Measurements from ENCODE around the gene ZNF76. TPM values are rescaled to one million over a fixed set of nuclear protein-coding genes. Genes with fewer than 3 reads are reported as not detected.

ZNF76 gene
- total RNA-seq, 1 donor from 2014 or later, result 26.4 TPM

DNA sequence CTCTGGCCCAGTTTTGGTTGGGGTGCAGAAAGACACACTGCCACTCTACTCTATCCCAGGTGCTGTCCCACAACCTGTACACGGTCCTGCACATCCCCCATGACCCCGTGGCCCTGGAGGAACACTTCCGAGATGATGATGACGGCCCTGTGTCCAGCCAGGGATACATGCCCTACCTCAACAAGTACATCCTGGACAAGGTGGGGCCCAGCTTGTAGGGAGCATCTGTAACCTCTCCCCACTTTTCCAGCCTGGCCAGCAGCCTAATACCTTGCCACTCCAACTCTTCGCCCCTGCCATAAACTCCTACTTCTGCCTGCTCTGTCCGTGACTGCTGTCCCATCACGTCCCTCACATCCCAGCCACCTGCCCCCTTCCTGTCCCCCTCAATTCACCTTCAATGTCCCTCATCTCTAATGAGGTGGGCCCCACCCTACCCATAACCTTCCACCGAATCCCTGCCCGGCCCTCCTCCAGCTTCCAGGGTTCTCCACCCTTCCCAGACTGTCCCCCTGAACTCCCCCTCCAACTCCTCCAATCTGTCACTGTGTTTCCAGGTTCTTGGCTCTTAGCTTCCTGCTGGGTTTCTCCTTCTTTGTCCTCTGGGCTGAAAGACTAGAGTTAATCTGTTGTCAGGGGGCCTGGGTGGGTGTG, 50.2 kb downstream of the ZNF76 start:
- TF ChIP-seq, protein P1, sequence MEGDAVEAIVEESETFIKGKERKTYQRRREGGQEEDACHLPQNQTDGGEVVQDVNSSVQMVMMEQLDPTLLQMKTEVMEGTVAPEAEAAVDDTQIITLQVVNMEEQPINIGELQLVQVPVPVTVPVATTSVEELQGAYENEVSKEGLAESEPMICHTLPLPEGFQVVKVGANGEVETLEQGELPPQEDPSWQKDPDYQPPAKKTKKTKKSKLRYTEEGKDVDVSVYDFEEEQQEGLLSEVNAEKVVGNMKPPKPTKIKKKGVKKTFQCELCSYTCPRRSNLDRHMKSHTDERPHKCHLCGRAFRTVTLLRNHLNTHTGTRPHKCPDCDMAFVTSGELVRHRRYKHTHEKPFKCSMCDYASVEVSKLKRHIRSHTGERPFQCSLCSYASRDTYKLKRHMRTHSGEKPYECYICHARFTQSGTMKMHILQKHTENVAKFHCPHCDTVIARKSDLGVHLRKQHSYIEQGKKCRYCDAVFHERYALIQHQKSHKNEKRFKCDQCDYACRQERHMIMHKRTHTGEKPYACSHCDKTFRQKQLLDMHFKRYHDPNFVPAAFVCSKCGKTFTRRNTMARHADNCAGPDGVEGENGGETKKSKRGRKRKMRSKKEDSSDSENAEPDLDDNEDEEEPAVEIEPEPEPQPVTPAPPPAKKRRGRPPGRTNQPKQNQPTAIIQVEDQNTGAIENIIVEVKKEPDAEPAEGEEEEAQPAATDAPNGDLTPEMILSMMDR (IDR thresholded peaks at IDR 0.05; ENCODE audit: unreplicated experiment), result no peak
- Mint-ChIP-seq H3K9me3 (ENCODE audit: unreplicated experiment) (no peaks in the 10 kb centered on the region), H3K4me3 (ENCODE audit: unreplicated experiment) (peak overlapping the region; percentile 42), H3K36me3 (ENCODE audit: low read depth, unreplicated experiment) (no peaks in the 10 kb centered on the region), H3K27me3 (ENCODE audit: unreplicated experiment) (no peaks in the 10 kb centered on the region), H3K27ac (ENCODE audit: unreplicated experiment) (peak overlapping the region; percentile 30), H3K4me1 (ENCODE audit: unreplicated experiment) (peaks cover 37% of the 10 kb centered on the region)
- DNase-seq (ENCODE audit: low spot score), result no peak

DNA sequence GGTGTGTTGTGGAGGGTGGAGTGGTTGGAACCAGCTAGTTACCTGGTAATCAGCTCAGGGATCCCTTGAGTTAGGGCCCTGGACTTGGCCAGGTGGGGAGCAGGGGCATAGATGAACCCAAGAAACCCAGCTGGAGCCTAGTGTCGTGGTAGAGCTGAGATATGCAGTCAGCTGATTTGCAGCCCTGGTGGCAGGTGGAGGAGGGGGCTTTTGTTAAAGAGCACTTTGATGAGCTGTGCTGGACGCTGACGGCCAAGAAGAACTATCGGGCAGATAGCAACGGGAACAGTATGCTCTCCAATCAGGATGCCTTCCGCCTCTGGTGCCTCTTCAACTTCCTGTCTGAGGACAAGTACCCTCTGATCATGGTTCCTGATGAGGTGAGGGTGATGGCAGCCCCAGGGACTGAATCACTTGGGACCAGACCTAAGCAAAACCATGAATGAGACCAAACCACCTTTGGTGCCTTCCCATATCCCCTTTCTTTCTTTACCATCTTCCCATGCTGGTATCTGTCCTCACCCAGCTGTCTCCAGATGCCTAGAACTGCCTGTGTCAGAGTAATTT, 50.8 kb downstream of the ZNF76 start:
- H3K36me3 Mint-ChIP-seq (ENCODE audit: low read depth, unreplicated experiment), result no peaks in the 10 kb centered on the region
- TF ChIP-seq, protein P1 (IDR thresholded peaks at IDR 0.05; ENCODE audit: unreplicated experiment), result no peak
- H3K4me3 Mint-ChIP-seq (ENCODE audit: unreplicated experiment), result peak overlapping the region; percentile 42
- H3K4me1 Mint-ChIP-seq (ENCODE audit: unreplicated experiment), result peaks cover 37% of the 10 kb centered on the region
- no peak for DNase-seq (ENCODE audit: low spot score)
- peak overlapping the region; percentile 57 for H3K27ac Mint-ChIP-seq (ENCODE audit: unreplicated experiment)
- no peaks in the 10 kb centered on the region for H3K27me3 Mint-ChIP-seq (ENCODE audit: unreplicated experiment)
- H3K9me3 Mint-ChIP-seq (ENCODE audit: unreplicated experiment), result no peaks in the 10 kb centered on the region

DNA sequence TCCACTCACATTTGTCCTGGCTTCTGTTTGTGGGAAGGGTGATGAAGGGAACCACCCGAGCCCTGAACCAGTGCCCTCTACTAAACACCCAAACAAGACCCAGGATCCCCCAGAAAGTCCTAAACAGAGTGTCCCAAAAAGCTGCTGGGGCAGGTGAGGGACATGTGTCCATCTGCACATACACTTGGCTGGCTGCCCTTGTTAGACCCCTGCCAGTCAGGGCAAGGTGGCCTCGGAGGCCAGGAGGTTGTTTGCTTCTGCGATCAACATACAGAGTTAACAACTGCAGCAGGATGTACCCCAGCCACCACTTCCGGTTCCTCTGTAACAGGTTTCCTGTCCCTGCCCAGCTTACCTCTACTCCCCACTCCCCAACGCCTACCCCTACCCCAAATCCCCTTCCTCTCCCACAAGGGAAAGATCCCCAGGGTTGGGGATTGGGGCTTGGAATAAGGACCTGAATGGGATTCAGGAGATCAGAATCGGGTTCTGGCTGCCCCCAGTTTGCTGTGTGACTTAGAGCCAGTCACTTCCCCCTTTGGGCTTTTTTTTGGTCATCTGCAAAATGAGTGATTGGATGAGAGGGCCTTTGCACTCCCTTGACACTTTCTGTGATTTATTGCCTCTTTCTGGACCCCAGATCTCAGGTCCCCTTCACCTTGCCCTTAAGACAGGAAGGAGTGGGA, 52.0 kb downstream of the ZNF76 start:
- Mint-ChIP-seq H3K27ac (ENCODE audit: unreplicated experiment) (peak overlapping the region; percentile 53), H3K9me3 (ENCODE audit: unreplicated experiment) (no peaks in the 10 kb centered on the region), H3K4me3 (ENCODE audit: unreplicated experiment) (peak overlapping the region; percentile 65), H3K27me3 (ENCODE audit: unreplicated experiment) (no peaks in the 10 kb centered on the region), H3K4me1 (ENCODE audit: unreplicated experiment) (peaks cover 37% of the 10 kb centered on the region), H3K36me3 (ENCODE audit: low read depth, unreplicated experiment) (no peaks in the 10 kb centered on the region)
- TF ChIP-seq, protein P1 (IDR thresholded peaks at IDR 0.05; ENCODE audit: unreplicated experiment), result no peak
- no peak for DNase-seq (ENCODE audit: low spot score)

DNA sequence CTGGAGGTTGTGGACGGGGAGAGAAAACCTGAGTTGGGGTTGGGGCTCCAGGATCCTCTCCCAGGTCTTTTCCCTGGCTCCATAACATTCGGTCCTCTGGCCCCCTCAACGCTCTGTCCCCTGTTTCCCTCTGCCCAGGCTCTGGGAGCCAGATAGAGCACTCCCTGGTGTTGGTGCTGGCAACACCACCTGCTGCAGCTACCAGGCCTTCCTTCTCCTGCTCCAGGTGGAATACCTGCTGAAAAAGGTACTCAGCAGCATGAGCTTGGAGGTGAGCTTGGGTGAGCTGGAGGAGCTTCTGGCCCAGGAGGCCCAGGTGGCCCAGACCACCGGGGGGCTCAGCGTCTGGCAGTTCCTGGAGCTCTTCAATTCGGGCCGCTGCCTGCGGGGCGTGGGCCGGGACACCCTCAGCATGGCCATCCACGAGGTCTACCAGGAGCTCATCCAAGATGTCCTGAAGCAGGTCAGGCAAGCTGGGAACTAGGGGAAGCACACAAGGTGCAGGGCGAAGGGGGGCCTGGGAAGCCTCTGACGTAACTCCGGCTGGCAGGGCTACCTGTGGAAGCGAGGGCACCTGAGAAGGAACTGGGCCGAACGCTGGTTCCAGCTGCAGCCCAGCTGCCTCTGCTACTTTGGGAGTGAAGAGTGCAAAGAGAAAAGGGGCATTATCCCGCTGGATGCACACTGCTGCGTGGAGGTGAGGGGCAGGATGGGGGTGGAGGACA, 52.7 kb downstream of the ZNF76 start:
- Mint-ChIP-seq H3K27me3 (ENCODE audit: unreplicated experiment) (no peaks in the 10 kb centered on the region), H3K4me3 (ENCODE audit: unreplicated experiment) (peak overlapping the region; percentile 65), H3K36me3 (ENCODE audit: low read depth, unreplicated experiment) (peaks cover 2% of the 10 kb centered on the region), H3K9me3 (ENCODE audit: unreplicated experiment) (no peaks in the 10 kb centered on the region), H3K4me1 (ENCODE audit: unreplicated experiment) (peaks cover 37% of the 10 kb centered on the region), H3K27ac (ENCODE audit: unreplicated experiment) (peak overlapping the region; percentile 53)
- DNase-seq (ENCODE audit: low spot score), result no peak
- TF ChIP-seq, protein P1 (IDR thresholded peaks at IDR 0.05; ENCODE audit: unreplicated experiment), result no peak
